HepG2 (cell line): ENCODE data around the gene IMP3. TPM values are rescaled to one million over a fixed set of nuclear protein-coding genes. Genes with fewer than 3 reads are reported as not detected.

ENCODE experiments used
- ATAC-seq: fragments of 200-7000 bp; cut with Tn5 transposase; 3 replicates; pipeline ENCODE4 v1.9.1; 2020; ENCODE audit warnings: mild to moderate bottlenecking, moderate library complexity
- BruUV-seq: library from RNA; stranded (reverse); fragments of 400-500 nt; replicated peaks from 2 replicates; lab custom pipeline; 2021; lab: Mats Ljungman, UMichigan
- CTCF ChIA-PET: fragments of 300-600 bp; formaldehyde crosslinking; extraction: SDS; loops from one replicate; lab custom pipeline; 2021; ENCODE audit warnings: low total read pairs, inconsistent platforms, low intra/inter-chr PET ratio; lab: Yijun Ruan, JAX
- POLR2A ChIA-PET: fragments of 350-600 bp; sonication (Branson Sonifier 250); formaldehyde crosslinking; loops from one replicate; lab custom pipeline; 2020; ENCODE audit warnings: antibody characterized with exemption, inconsistent platforms; lab: Yijun Ruan, JAX
- DNase-seq: peaks from one replicate; pipeline ENCODE4 v3.0.0-alpha.2; 2015; ENCODE audit warnings: low spot score
- FAIRE-seq: peaks from 3 replicates; lab custom pipeline; 2011; peaks lifted over from hg19 to GRCh38; lab: Jason Lieb, UNC
- H2AFZ ChIP-seq: one replicate; pipeline ENCODE4 v1.6.1; 2011; ENCODE audit warnings: low read length, inconsistent platforms
- H3K27ac ChIP-seq: fragments of 300-600 bp; 3 replicates; pipeline ENCODE4 v1.8.0; 2011; ENCODE audit warnings: mixed run types, mild to moderate bottlenecking, mixed read lengths, low read length, inconsistent platforms; ENCODE audit not compliant: insufficient read depth; ENCODE audit errors: extremely low read length
- H3K27me3 ChIP-seq, 2 experiments: fragments of 200-600 bp in 1 of 2; 2 replicates in 1 of 2; 3 replicates in 1 of 2; pipeline versions ENCODE4 v1.6.0 to v1.8.0; 2011; ENCODE audit warnings: low read length in 2 of 2, mild to moderate bottlenecking in 2 of 2, moderate library complexity in 2 of 2, inconsistent platforms in 1 of 2; ENCODE audit not compliant: insufficient read depth in 2 of 2, control insufficient read depth in 1 of 2
- H3K36me3 ChIP-seq, 2 experiments: fragments of 200-600 bp in 1 of 2; replicated peaks in 1 of 2; 2 replicates in 1 of 2; 3 replicates in 1 of 2; pipeline versions ENCODE4 v1.5.1 to v1.8.0; 2011; ENCODE audit warnings: low read length in 2 of 2, inconsistent platforms in 1 of 2; ENCODE audit not compliant: insufficient read depth in 2 of 2, control insufficient read depth in 1 of 2
- H3K4me1 ChIP-seq: 2 replicates; pipeline ENCODE4 v1.5.1; 2012; ENCODE audit warnings: low read length, inconsistent platforms; ENCODE audit not compliant: insufficient read depth
- H3K4me2 ChIP-seq: 2 replicates; pipeline ENCODE4 v1.6.0; 2011; ENCODE audit warnings: low read depth, low read length, inconsistent platforms
- H3K4me3 ChIP-seq, 3 experiments: fragments of 200-600 bp in 1 of 3; sonication (generic), shearing (Covaris generic) in 1 of 3; replicated peaks in 1 of 3; 2 replicates each; pipeline ENCODE4 v1.5.1; 2011 to 2016; ENCODE audit warnings: low read length in 3 of 3, inconsistent platforms in 2 of 3, low read depth in 2 of 3, mild to moderate bottlenecking in 2 of 3, control low read depth in 1 of 3, mixed read lengths in 1 of 3; ENCODE audit not compliant: insufficient read depth in 1 of 3
- H3K79me2 ChIP-seq: one replicate; pipeline ENCODE4 v1.6.1; 2011; ENCODE audit warnings: low read length, inconsistent platforms; ENCODE audit not compliant: insufficient read depth
- H3K9ac ChIP-seq: 2 replicates; pipeline ENCODE4 v1.6.0; 2011; ENCODE audit warnings: mild to moderate bottlenecking, low read depth, low read length, inconsistent platforms; ENCODE audit not compliant: insufficient read depth
- H3K9me3 ChIP-seq: 2 replicates; pipeline ENCODE4 v1.5.1; 2012; ENCODE audit warnings: mild to moderate bottlenecking, low read length
- H4K20me1 ChIP-seq: 2 replicates; pipeline ENCODE4 v1.6.0; 2011; ENCODE audit warnings: inconsistent platforms, mild to moderate bottlenecking, low read length, moderate library complexity; ENCODE audit not compliant: insufficient read depth
- ESRRA ChIP-seq: sonication (generic); formaldehyde crosslinking; IDR thresholded peaks from 2 replicates; pipeline ENCODE4 v1.5.1; 2020; ENCODE audit warnings: mild to moderate bottlenecking, low read depth, missing genetic modification reagents
- FOSL2 ChIP-seq: sonication (generic); formaldehyde crosslinking; IDR thresholded peaks from 2 replicates; pipeline ENCODE4 v1.4.0; 2020; ENCODE audit warnings: missing genetic modification reagents
- FOXA1 ChIP-seq, 2 experiments: fragments of 450-650 bp in 1 of 2; sonication (generic) in 1 of 2; formaldehyde crosslinking in 1 of 2; IDR thresholded peaks; 2 replicates each; pipeline versions ENCODE4 v1.4.0 to v1.6.1; 2016 to 2020; ENCODE audit warnings: missing genetic modification reagents in 1 of 2
- NFE2L1 ChIP-seq: sonication (generic); formaldehyde crosslinking; IDR thresholded peaks from 2 replicates; pipeline ENCODE4 v1.4.0; 2020; ENCODE audit warnings: missing genetic modification reagents, mild to moderate bottlenecking, borderline replicate concordance
- POLR2G ChIP-seq: fragments of 200-400 bp; formaldehyde crosslinking; IDR thresholded peaks from 2 replicates; pipeline ENCODE4 v1.6.1; 2018; ENCODE audit warnings: mild to moderate bottlenecking, low read depth, low read length, moderate library complexity
- RCOR2 ChIP-seq: IDR thresholded peaks from 2 replicates; pipeline ENCODE4 v1.6.1; 2016; ENCODE audit warnings: missing biosample characterization, missing genetic modification reagents
- TEAD3 ChIP-seq: optimal IDR thresholded peaks from 2 replicates; pipeline ENCODE3; 2016; ENCODE audit warnings: borderline replicate concordance
- TOE1 ChIP-seq: sonication (generic); formaldehyde crosslinking; IDR thresholded peaks from 2 replicates; pipeline ENCODE4 v1.4.0; 2020; ENCODE audit warnings: mild to moderate bottlenecking, missing genetic modification reagents
- ZNF431 ChIP-seq: sonication (generic); formaldehyde crosslinking; IDR thresholded peaks from 2 replicates; pipeline ENCODE4 v1.9.0; 2022; ENCODE audit warnings: missing genetic modification reagents, low read depth, mild to moderate bottlenecking, borderline replicate concordance
- WGBS: methylation state at CpG from one replicate; pipeline ENCODE4 v1.1.6; 2017; ENCODE audit warnings: low lambda C conversion rate; 5-methylcytosine and 5-hydroxymethylcytosine counted together
- in situ Hi-C: cut with HindIII; loops from 2 replicates; pipeline ENCODE4 v1.10.0; 2017; ENCODE audit warnings: low pct_unique_long_range_greater_than_20kb; ENCODE audit not compliant: extremely low pct_ligation_motif_present
- intact Hi-C: fragments of 100-400 bp; cut with micrococcal nuclease; formaldehyde crosslinking; loops from one replicate; pipeline ENCODE4 v1.10.0; 2022; ENCODE audit not compliant: unreplicated experiment
- polyA plus RNA-seq, 8 experiments: library from polyadenylated mRNA; depleted of rRNA in 3 of 8; stranded (reverse) in 7 of 8; unstranded in 1 of 8; fragments of >200 nt; fragmentation: Illumina TruSeq in 4 of 8; extraction: Trizol in 4 of 8; gene quantifications; 2 replicates each; pipeline versions ENCODE4 v1.2.1 to v1.2.3, GENCODE V29; 2011 to 2016; ENCODE audit warnings: low read depth in 4 of 8, missing spikeins in 1 of 8, mixed read lengths in 1 of 8; ENCODE audit not compliant: insufficient read depth in 1 of 8
- total RNA-seq, 5 experiments: library from RNA; depleted of rRNA; stranded (reverse); fragments of >200 nt; fragmentation: Illumina TruSeq; extraction: Trizol; gene quantifications; 2 replicates each; pipeline ENCODE4 v1.2.3, GENCODE V29; 2016; ENCODE audit warnings: low read depth in 1 of 5
- TF ChIP-seq, protein P1 (sequence below), 2 experiments: sonication (generic) in 1 of 2; formaldehyde crosslinking in 1 of 2; IDR thresholded peaks; 2 replicates each; pipeline versions ENCODE4 v1.6.1 to v1.9.0; 2014 to 2022; ENCODE audit warnings: antibody characterized with exemption in 1 of 2, borderline replicate concordance in 1 of 2, inconsistent platforms in 1 of 2, low read depth in 1 of 2, missing genetic modification reagents in 1 of 2
- TF ChIP-seq, protein P2 (sequence below): fragments of 450-650 bp; IDR thresholded peaks from 2 replicates; pipeline ENCODE4 v1.6.1; 2016

The IMP3 gene
- total and polyA plus RNA-seq, 2 of the 13 experiments (the other 11 are each of a cell fraction or from before 2014, with no cell fraction given) = 38.3 to 143 TPM

DNA sequence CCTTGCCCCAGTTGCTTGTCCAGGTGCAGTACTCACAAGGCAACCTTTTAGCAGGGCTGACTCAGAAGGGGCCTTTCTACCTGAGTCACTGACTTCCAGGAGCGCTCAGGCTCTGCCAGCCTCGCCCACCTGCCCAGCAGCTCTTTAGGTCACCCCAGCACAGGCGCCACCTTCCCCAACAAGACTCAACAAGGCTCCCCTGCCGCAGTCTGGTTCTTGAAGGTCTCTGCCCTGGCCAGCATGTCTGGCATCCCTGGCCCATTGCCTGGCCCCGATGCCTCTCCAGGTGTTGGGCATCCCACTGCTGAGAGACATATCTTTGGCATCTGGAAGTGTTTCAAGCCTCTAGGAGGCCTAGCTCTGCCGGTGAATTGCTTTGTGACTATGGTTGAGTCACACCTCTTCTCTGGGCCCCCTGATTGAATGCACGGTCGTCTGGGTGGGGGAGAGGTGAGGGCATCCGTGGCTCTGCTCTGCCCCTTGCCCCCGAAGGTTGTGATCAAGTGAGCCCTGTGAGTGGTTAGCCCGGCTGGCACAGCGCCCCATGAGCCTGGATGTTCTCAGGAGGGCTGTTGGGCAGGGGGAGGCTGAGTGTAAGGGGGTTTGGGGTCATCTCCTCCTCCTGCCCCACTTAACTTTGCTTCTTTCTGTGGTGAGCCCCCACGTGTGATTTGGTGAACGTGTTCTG, 29.3 kb upstream of the IMP3 start (continued):
- TF ChIP-seq, protein P1, sequence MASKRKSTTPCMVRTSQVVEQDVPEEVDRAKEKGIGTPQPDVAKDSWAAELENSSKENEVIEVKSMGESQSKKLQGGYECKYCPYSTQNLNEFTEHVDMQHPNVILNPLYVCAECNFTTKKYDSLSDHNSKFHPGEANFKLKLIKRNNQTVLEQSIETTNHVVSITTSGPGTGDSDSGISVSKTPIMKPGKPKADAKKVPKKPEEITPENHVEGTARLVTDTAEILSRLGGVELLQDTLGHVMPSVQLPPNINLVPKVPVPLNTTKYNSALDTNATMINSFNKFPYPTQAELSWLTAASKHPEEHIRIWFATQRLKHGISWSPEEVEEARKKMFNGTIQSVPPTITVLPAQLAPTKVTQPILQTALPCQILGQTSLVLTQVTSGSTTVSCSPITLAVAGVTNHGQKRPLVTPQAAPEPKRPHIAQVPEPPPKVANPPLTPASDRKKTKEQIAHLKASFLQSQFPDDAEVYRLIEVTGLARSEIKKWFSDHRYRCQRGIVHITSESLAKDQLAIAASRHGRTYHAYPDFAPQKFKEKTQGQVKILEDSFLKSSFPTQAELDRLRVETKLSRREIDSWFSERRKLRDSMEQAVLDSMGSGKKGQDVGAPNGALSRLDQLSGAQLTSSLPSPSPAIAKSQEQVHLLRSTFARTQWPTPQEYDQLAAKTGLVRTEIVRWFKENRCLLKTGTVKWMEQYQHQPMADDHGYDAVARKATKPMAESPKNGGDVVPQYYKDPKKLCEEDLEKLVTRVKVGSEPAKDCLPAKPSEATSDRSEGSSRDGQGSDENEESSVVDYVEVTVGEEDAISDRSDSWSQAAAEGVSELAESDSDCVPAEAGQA (IDR thresholded peaks at IDR 0.05; ENCODE audit: low read depth) = no peak
- TF ChIP-seq, protein P1 (CRISPR knock-in tag; IDR thresholded peaks at IDR 0.05; ENCODE audit: borderline replicate concordance) = no peak
- no peak for TF ChIP-seq RCOR2
- no peak for TF ChIP-seq ZNF431 (CRISPR knock-in tag)
- TF ChIP-seq, all 625 proteins: peak for 0

DNA sequence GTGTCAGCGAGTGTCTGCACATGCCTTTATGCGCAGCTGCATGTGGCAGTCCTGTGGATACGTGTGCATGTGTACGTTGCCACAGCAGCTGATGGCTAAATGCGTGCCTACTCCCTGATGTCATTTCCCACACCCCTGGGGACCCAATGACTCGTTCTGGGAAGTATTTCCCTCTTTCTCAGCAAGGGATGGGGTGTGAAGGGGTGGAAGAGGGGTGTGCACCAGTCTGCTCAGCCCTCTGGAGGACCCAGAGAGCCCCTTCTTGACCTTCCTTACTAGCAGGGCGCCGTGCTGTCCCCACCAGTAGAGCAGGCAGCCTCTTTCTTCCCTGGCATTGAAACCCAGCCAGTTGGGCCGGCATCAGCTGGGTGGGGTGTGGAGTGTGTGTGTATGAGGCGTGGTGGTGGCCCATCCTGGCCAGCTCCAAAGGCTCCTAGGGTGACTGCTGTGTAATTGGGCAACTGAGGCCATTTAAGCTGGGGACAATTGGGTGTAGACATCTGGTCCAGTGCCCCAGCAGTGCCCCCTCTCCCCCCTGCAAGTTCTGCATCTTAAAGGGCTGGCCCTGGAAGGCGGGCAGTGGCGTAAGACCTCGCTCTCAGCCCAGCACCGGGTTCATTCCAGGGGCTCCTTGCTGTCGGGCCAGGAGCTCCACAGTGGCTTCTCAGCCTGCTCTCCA, 26.9 kb upstream of the IMP3 start:
- FAIRE-seq (no peak), DNase-seq (peak; percentile 37), ATAC-seq (no peak; the same call in 1 of the 3 replicates)
- Histone ChIP-seq H4K20me1 (no peaks in the 10 kb centered on the region), H3K27me3 (0 out of 5 replicates have a peak, but pooled peaks cover 2 to 9% of the 10 kb centered on the region in 2 experiments), H3K9ac (no peak overlapping the region), H3K36me3 (no peaks in the 10 kb centered on the region), H2AFZ (no peak overlapping the region), H3K4me3 (no peak overlapping the region), H3K4me2 (peak overlapping the region; percentile 40), H3K27ac (no peak overlapping the region), H3K9me3 (no peaks in the 10 kb centered on the region), H3K4me1 (peaks cover 43% of the 10 kb centered on the region), H3K79me2 (no peaks in the 10 kb centered on the region)
- CTCF ChIA-PET = no interaction called here
- POLR2A ChIA-PET = interaction anchor here (1.1 to 1.5 kb wide), 4 partner anchors 16 to 27 kb away, joined by 3 to 7 read pairs (median 4); partner anchors contain the start of genes IMP3 and SNX33
- intact Hi-C loops = no loop called here
- in situ Hi-C loops = no loop called here
- WGBS = 44% methylated on average over 7 of the region's 15 CpGs
- BruUV-seq = no TSS peak
- TF ChIP-seq FOSL2 (CRISPR knock-in tag) (peak; percentile 34), TEAD3 (peak; percentile 18), ESRRA (CRISPR knock-in tag) (no peak), FOXA1 (IDR thresholded peaks at IDR 0.05) (no peak), FOXA1 (CRISPR knock-in tag; IDR thresholded peaks at IDR 0.05) (0 out of 2 replicates have a peak, but pooled peaks have one; percentile 13), NFE2L1 (no peak), TOE1 (CRISPR knock-in tag) (no peak), POLR2G (no peak)
- TF ChIP-seq, protein P2, sequence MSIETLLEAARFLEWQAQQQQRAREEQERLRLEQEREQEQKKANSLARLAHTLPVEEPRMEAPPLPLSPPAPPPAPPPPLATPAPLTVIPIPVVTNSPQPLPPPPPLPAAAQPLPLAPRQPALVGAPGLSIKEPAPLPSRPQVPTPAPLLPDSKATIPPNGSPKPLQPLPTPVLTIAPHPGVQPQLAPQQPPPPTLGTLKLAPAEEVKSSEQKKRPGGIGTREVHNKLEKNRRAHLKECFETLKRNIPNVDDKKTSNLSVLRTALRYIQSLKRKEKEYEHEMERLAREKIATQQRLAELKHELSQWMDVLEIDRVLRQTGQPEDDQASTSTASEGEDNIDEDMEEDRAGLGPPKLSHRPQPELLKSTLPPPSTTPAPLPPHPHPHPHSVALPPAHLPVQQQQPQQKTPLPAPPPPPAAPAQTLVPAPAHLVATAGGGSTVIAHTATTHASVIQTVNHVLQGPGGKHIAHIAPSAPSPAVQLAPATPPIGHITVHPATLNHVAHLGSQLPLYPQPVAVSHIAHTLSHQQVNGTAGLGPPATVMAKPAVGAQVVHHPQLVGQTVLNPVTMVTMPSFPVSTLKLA = peak; percentile 63
